ENCODE results near the gene PQBP1.

PQBP1 gene

GRCh38 chrX:48903290-48903689 lies 5.6 kb downstream of the PQBP1 start:
- TF ChIP-seq, protein P1, sequence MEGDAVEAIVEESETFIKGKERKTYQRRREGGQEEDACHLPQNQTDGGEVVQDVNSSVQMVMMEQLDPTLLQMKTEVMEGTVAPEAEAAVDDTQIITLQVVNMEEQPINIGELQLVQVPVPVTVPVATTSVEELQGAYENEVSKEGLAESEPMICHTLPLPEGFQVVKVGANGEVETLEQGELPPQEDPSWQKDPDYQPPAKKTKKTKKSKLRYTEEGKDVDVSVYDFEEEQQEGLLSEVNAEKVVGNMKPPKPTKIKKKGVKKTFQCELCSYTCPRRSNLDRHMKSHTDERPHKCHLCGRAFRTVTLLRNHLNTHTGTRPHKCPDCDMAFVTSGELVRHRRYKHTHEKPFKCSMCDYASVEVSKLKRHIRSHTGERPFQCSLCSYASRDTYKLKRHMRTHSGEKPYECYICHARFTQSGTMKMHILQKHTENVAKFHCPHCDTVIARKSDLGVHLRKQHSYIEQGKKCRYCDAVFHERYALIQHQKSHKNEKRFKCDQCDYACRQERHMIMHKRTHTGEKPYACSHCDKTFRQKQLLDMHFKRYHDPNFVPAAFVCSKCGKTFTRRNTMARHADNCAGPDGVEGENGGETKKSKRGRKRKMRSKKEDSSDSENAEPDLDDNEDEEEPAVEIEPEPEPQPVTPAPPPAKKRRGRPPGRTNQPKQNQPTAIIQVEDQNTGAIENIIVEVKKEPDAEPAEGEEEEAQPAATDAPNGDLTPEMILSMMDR (IDR thresholded peaks at IDR 0.05; ENCODE audit: insufficient read depth, missing control alignments), result no peak
- DNase-seq (ENCODE audit: insufficient read length, low spot score), result no peak
- no peak for FAIRE-seq

DNA sequence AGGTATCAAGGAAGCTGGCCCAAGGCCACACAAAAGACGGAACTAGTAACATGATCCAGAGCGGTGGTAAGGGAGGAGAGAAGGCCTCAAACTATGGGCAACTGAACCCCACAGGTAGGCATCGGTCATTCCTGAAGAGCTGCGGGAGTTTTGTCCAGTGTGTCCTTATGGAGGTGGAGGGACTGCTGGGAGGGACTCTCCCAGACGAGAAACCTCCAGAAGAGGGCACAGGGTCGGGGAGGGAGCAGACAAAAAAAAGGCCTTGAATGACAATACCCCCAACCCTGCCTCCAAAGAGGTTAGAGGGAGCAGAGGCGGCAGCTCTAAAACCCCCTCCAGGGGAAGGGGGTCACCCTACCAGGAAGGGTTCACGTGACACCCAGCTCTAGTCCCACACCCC lies 6.5 kb downstream of the PQBP1 start:
- TF ChIP-seq, protein P1 (IDR thresholded peaks at IDR 0.05; ENCODE audit: insufficient read depth, missing control alignments), result no peak
- FAIRE-seq (no peak), DNase-seq (ENCODE audit: insufficient read length, low spot score) (no peak)

DNA sequence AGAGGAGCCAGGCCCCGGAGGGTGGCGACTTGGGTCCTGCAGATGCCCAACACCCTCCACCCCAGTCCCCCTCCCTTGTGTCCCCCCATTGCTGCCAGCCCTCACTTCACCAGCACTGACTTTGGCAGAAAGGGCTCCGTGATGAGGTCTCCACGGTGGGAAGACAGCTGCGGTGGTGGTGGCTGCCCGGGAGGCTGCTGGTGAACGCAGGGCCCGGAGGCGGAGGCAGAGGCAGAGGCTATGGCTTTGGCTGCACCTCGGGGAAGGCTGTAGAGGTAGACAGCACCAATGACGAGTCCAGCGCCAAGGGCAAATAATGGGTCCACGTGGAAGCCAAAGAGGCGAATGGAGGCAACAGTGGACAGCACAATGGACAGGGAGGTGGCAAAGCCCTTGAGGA lies 6.9 kb downstream of the PQBP1 start:
- TF ChIP-seq, protein P1 (IDR thresholded peaks at IDR 0.05; ENCODE audit: insufficient read depth, missing control alignments), result no peak
- DNase-seq (ENCODE audit: insufficient read length, low spot score), result no peak
- FAIRE-seq, result no peak

DNA sequence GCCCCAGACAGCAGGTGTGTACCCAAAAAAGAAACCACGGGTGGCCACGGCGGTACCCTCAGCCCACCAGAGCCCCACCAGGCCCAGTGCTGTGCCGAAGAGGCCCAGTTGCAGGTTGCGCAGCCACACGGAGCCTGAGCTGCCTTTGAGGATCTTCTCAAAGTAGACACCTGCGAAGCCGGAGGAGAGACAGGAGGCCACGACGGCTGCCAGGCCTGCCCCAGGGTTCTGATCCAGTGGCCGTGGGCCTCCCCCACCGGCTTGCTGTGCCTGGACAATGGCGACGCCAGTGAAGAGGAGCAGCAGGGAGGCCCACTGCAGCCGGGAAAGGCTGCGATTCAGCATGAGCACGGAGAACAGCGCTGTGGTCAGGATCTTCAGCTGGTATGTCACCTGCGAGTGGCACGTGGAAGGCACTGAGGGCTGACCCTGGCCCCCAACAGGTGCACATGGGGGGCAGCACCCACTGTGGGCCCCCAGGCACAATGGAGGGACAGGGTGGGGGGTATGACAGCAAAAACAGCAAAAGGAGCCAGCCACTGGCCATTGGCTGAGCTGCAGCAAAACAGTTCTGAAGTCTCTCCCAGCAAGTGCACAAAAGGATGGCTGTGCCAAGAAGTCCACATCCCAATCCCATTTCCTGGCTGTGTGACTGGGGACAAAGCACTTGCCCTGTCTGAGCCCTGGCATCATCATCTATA lies 7.5 kb downstream of the PQBP1 start:
- no peak for DNase-seq (ENCODE audit: insufficient read length, low spot score)
- FAIRE-seq, result no peak
- TF ChIP-seq, protein P1 (IDR thresholded peaks at IDR 0.05; ENCODE audit: insufficient read depth, missing control alignments), result no peak

DNA sequence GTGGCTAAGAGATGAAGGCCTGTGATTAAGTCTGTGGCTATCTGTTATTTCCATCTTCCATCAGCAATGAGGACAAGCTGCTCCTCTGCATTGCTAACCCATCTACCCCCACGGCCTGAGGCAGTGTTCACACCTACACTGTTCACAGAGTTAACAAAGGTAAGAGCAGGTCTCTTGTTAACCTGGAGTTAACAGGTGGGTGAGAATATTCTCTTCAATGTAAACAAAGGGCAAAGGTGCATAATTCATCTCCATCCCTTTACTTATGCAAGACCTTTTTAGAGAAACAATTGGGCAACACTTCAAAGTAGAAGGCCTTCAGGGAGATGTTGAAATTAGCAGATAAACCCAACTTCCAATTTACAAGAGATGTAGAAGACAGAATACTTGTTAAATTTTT lies 10.9 kb downstream of the PQBP1 start:
- TF ChIP-seq, protein P1 (IDR thresholded peaks at IDR 0.05; ENCODE audit: insufficient read depth, missing control alignments), result no peak
- no peak for FAIRE-seq

DNA sequence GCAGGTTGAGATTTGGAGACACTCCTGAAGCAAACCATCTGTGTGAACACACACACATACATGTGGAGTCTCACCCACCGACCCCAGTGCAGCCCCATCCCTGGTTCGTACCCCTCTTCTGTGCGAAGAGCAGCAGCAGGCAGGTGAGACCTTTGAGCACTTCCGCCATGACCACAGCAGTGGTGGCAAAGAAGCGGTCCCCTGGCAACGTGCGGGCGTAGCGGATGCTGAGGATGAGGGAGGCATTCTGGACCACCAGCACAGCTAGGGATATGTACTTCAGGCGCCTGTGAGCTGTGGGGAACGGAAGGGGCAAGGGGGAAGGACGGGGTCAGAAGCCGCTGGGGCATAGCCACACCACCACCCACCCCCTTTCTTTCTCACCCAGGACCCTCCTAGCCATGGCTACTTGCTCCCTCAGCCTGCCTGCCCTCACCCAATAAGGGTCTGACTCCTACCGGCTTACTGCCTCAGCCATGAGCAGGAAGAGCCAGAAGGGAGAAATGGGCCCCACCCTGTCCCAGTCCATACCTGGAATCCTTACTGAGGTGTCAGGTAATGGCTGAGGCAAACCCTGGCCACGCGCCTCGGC lies 12.1 kb downstream of the PQBP1 start:
- DNase-seq (ENCODE audit: insufficient read length, low spot score) (no peak), FAIRE-seq (no peak)
- TF ChIP-seq, protein P1 (IDR thresholded peaks at IDR 0.05; ENCODE audit: insufficient read depth, missing control alignments), result no peak

More for the DNA sequence above, 10.9 kb downstream of the PQBP1 start:
- DNase-seq (ENCODE audit: insufficient read length, low spot score), result no peak

DNA sequence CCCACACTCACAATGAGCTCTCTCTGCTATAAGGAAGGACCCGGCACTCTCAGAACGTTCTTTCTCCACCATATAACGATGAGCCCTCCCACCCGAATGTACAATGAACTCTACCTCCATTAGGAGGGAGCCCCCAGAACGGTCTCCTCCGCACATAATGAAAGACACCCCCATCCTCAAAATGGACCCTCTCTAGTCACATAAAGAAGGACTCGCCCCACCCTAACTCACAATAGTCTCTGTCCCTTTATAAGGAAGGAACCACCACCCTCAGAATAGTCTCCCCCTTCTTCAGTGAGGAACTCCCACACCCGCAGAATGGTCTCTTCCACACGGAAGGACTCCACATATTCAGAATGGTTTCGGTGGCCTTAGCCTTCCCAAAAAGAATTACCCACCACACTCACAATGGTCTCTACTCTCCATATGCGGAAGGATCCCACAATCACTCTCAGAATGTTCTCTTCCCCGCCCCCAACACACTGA lies 13.2 kb downstream of the PQBP1 start:
- DNase-seq (ENCODE audit: insufficient read length, low spot score) (no peak), FAIRE-seq (no peak)
- TF ChIP-seq, protein P1 (IDR thresholded peaks at IDR 0.05; ENCODE audit: insufficient read depth, missing control alignments), result no peak
